SH-SY5Y (cell line): Measurements from ENCODE around the gene NLRP14.

Experiments
- GATA2 ChIP-seq: IDR thresholded peaks from 2 replicates; pipeline ENCODE4 v1.6.1; 2011; ENCODE audit warnings: mild to moderate bottlenecking, low read depth, low read length
- GATA3 ChIP-seq: IDR thresholded peaks from 2 replicates; pipeline ENCODE4 v1.6.1; 2011; ENCODE audit warnings: low read depth, mild to moderate bottlenecking, low read length, moderate library complexity

The NLRP14 gene, protein sequence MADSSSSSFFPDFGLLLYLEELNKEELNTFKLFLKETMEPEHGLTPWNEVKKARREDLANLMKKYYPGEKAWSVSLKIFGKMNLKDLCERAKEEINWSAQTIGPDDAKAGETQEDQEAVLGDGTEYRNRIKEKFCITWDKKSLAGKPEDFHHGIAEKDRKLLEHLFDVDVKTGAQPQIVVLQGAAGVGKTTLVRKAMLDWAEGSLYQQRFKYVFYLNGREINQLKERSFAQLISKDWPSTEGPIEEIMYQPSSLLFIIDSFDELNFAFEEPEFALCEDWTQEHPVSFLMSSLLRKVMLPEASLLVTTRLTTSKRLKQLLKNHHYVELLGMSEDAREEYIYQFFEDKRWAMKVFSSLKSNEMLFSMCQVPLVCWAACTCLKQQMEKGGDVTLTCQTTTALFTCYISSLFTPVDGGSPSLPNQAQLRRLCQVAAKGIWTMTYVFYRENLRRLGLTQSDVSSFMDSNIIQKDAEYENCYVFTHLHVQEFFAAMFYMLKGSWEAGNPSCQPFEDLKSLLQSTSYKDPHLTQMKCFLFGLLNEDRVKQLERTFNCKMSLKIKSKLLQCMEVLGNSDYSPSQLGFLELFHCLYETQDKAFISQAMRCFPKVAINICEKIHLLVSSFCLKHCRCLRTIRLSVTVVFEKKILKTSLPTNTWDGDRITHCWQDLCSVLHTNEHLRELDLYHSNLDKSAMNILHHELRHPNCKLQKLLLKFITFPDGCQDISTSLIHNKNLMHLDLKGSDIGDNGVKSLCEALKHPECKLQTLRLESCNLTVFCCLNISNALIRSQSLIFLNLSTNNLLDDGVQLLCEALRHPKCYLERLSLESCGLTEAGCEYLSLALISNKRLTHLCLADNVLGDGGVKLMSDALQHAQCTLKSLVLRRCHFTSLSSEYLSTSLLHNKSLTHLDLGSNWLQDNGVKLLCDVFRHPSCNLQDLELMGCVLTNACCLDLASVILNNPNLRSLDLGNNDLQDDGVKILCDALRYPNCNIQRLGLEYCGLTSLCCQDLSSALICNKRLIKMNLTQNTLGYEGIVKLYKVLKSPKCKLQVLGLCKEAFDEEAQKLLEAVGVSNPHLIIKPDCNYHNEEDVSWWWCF

DNA sequence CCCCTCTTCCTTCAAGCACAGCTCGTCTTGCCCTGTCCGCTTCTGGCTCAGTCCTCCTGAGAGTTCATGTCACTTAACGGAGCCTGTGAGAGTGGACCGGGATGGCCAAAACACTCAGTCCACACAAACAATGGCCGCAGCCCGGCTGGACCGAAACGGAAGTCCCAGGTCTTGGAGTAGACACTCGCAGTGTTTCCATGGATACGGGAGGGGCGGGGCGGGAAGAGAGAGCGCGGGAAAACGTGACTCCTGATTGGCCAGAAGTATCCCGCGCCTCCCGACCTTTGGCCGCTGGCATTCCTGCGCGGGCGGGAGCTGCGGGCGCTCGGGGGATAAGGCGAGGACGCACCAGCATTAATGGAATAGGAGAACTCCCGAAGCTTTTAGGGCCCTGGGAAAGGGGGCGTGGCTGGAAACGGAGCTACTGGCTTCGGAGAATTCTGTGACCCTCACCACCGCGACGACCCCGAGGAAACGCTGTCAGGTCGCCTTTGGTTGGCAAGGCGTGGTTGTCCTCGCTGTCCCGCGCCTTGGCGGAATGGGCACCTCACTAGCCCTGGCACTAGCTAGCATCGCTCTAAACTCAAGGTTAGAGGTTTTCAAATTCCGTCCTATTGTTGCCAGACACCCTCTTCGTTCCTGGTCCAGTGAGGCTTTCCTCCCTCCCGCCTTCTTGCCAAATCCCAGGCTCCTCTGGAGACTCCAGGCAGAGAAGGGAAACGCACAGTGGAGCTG, at the start of gene NLRP14, which contains the start of gene ZNF214:
TSS of gene NLRP14 (plus strand) at position 297 of the 735 bp plus-strand sequence. CDS start 18,108 bp downstream, outside the sequence.
TSS of gene ZNF214 (minus strand) at position 164 of the 735 bp plus-strand sequence. CDS start 17,511 bp downstream, outside the sequence.
- TF ChIP-seq GATA3, result no peak
- TF ChIP-seq GATA2, result no peak

DNA sequence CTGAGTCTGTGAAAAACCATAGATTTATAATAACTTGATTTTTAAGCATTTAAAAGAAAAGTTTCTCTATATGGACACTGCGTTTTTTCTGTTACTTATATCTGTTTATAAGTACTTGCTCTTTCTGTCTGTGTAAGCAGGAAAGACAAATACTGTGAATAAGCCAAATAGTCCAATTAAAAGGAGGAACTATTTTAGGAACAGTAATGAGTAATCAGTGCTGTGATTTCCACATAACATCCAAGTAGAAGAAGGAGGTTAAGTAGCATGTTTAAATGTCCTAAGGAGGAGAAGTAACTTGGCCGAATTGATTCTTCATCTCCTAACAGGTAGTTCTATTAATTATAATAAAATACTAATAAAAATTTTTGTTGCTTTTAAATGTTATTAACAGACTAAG, 40.9 kb upstream of the NLRP14 start:
- TF ChIP-seq GATA3, result no peak
- no peak for TF ChIP-seq GATA2

DNA sequence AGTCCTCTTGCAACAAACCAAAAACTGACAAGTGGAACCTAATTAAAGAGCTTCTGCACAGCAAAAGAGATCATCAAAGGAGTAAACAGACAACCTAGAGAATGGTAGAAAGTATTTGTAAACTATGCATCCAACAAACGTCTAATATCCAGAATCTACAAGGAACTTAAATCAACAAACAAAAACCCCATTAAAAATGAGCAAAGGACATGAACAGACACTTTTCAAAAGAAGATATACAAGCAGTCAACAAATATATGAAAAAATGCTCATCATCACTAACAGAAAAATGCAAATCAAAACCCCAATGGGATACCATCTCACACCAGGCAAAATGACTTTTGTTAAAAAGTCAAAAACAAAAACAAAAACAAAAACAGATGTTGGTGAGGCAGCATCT, 33.8 kb upstream of the NLRP14 start:
- TF ChIP-seq GATA2, result no peak
- TF ChIP-seq GATA3, result no peak

DNA sequence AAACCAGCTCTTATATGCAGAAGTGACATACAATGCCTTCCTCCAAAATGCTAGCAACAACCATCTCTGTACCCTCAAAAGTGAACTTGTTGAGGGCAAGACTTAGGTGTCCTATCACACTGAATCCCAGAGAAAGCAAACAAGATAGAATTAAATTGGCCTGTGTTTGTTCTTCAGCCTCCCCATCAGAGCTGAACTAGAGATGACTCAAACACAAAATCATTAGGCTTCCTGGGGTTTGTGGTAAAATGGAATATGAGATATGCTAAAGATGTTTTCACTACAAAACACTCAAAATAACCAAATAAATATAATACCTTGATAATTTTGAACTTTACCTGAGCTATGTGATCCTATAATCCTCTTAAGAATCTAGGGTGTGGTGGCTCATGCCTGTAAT, 31.8 kb upstream of the NLRP14 start:
- TF ChIP-seq GATA3 (no peak), GATA2 (no peak)

DNA sequence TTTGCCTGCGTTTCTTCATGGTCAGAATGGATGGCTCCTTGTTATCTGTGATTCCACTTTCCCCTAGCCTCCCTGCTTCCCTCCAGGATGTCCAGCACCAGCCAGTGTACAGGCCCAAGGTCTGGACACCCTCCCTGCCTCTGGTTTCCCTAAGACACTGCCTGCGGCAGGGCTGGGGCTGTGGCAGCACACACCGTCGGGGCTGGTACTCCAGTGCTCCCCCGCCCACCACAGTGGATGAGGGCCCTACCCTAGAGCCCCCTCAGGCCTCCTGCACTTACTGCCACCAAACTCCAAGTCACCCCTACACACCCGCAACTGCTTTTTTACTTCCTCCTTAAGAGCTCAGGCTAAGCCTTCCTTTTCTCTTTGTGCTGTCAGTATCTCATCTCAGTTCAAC, 29.1 kb upstream of the NLRP14 start:
- no peak for TF ChIP-seq GATA2
- no peak for TF ChIP-seq GATA3

DNA sequence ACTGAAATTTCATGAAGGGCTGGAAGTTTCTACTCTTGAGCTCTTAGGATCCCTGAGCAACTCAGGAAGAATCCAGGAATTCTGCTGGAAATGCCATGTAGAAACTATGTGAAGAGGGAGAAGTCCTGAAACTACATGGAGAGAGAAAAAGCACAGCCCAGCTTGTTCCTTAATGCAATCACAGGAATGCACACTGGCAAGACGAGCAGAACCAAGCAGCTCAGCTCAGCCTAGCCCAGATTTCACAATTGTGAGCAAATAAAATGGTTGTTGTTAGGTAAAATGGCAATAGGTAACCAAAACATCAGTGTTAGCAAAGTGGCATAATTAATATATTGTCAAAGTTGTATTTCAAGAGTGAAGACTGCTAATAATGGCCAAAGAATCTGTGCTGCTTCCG, 28.3 kb upstream of the NLRP14 start:
- no peak for TF ChIP-seq GATA2
- no peak for TF ChIP-seq GATA3

DNA sequence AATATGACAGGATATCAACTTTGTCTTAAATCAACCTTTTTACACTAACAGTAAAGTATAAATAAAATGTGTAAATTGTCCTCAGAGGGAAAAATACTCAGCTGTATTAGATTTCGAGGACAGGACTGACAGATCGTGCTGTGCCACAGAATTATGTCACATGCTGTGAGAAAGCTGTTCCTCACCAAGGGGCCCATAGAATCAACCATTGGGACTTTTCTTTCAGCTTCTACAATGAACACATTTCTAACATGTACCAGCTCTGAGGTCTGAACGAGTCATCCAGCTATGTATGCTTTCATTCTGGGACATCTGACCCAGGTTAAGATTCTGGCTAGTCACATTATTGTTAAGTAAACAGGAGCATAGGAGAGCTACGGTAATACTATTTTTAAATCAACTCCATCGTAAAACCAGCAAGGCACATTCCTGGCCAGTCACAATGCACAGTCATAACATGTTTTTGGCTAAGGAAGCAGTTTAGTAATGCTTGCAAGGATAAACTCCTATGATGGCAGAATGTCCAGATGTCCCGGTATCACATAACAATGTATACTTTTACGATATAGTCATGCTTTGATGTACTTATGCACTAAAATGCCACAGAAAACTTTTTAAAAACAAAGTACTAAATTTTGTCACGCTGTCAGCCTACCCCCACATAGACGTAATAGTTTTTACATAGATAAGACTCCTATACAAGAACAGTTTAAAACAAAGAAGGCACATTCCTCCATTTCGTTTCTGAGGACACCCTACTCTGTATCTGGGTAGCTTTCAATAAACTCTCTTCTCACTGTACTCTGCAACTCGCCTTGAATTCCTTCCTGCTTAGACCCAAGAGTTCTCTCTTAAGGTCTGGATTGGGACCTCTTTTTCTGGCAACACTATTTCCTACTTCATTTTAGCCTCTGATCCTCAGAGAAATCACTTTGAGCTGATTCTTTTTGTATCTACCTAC, 27.5 kb upstream of the NLRP14 start:
- TF ChIP-seq GATA3, result no peak
- no peak for TF ChIP-seq GATA2

DNA sequence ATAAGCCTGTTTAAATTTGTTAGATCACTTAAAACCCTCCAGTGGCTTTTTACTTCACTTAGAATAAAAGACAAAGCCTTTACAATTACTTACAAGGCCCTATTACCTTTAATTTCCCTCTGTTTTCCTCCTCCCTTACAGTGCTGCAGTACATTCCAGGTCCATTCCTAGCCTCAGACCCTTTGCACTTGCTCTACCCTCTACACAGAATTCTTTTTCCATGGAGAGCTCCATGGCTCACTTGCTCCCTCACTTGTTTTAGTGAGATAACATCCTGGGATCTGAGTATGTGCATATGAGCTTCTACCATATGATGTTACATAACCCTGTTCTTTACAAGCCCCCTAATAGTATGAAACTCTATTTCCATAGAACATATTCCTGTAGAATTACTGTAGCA, 24.6 kb upstream of the NLRP14 start:
- no peak for TF ChIP-seq GATA3
- no peak for TF ChIP-seq GATA2

DNA sequence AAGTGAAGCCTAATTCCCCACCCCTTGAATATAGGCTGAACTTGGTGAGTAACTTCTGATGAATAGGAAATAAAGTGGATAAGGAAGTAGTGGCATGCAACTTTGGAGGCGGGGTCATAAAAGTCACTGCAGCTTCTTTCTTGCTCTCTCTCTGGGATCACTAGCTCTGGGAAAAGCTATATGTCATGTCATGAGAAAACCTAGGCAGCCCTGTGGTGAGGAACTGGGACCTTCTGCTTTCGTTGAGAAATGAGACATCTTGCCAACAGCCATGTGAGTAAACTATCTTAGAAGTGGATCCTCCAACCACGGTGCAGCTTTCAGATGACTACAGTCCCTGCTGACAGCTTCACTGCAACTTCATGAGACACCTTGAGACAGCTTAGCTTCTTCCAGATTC, 15.8 kb upstream of the NLRP14 start:
- no peak for TF ChIP-seq GATA3
- no peak for TF ChIP-seq GATA2

DNA sequence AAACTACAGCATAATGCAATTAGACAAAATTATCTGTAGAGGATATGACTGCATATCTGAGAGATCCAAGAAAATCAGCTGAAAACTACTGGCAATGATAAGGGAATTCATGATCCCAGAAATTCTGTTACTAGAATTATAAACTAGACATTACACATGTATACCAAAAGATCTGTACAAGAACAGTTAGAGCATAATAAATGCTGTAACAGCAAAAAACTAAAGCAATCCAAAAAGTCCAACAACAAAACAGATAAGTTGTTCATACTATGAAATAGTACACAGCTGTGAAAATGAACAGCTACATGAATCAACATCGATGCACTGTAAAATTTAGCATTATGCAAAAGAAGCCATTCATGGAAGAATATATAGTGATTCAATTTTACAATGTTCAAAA, 6.2 kb upstream of the NLRP14 start:
- no peak for TF ChIP-seq GATA2
- no peak for TF ChIP-seq GATA3

DNA sequence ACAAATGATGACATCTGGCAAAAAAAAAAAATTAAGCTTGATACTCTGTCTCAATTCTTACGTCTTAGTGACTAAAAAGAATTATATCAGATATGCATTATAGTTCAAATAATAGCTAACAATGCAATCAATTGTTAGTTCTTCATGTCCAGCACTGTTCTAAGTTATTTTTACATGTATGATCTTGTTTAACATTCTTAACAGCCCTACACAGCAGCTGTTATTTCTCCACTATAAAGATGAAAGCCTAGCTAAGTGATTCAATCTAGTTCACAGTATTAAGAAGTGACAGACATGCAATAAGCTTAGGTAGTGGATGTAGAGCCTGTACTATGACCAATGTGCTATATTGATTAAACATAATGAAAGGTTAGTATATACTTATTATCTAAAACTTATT, 4.3 kb upstream of the NLRP14 start:
- TF ChIP-seq GATA2, result no peak
- TF ChIP-seq GATA3, result no peak

DNA sequence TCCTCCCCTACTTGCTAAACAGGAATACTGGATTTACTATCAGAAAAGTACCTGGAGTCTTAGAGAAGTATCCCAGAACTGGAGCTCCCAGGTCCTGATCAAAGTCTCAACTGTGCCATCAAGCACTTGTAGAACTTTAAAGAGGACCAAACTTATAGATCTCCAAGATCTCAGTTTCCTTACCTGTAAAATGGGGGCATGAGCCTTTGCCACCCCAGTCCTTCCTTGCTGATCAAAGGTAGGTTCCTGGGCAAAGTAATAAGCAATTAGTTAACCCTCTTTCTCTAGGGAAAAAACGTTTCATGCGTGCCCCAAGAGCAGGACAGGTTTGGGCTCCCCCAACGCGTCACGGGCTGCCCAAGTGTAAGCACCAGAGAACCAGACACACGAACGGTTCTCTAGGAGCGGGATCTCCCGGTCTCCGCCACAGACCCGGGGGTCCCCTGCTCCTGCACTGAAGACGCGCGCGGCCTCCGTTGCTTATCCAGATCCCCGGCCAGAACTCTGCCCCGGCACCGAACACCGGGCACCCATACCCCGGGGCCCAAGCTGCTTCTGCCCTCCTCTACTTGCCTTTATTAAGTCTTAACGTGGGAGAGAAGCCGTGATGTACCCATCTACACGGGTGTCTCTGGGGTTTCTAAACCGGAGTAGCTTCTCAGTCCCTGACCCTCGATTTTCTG, 638 bp upstream of the NLRP14 start:
- TF ChIP-seq GATA2 (no peak), GATA3 (no peak)
